IMR-90 (cell line): ENCODE results near the gene RHBDD2. TPM values are rescaled to one million over a fixed set of nuclear protein-coding genes. Genes with fewer than 3 reads are reported as not detected.

Experiments used
- ATAC-seq: fragments of 200-7000 bp; cut with Tn5 transposase; 2 replicates; pipeline ENCODE4 v1.9.1; 2020; ENCODE audit warnings: low read depth, mild to moderate bottlenecking, moderate library complexity
- BruUV-seq: library from RNA; stranded (reverse); fragments of 400-500 nt; replicated peaks from 2 replicates; lab custom pipeline; 2021; lab: Mats Ljungman, UMichigan
- CTCF ChIA-PET: fragments of 300-600 bp; formaldehyde crosslinking; extraction: SDS; loops from one replicate; lab custom pipeline; 2021; ENCODE audit warnings: antibody characterized with exemption; lab: Yijun Ruan, JAX
- POLR2A ChIA-PET: fragments of 300-600 bp; sonication (Branson Sonifier 250); formaldehyde crosslinking; loops from one replicate; lab custom pipeline; 2022; ENCODE audit warnings: antibody characterized with exemption; ENCODE audit not compliant: unreplicated experiment; lab: Charles Lee
- DNase-seq: peaks from one replicate; pipeline ENCODE4 v3.0.0; 2013
- H2AFZ ChIP-seq: replicated peaks from 2 replicates; pipeline ENCODE3; 2013; ENCODE audit warnings: low read length, mild to moderate bottlenecking; ENCODE audit not compliant: poor library complexity
- H2AK5ac ChIP-seq: 2 replicates; pipeline ENCODE4 v1.6.1; 2013; ENCODE audit warnings: low read depth, low read length, inconsistent platforms
- H2AK9ac ChIP-seq: replicated peaks from 2 replicates; pipeline ENCODE3; 2013; ENCODE audit warnings: mild to moderate bottlenecking, low read depth, low read length, moderate library complexity; ENCODE audit not compliant: poor library complexity
- H2BK120ac ChIP-seq: 2 replicates; pipeline ENCODE4 v1.6.1; 2013; ENCODE audit warnings: low read depth, low read length, inconsistent platforms
- H2BK15ac ChIP-seq: 3 replicates; pipeline ENCODE4 v1.6.1; 2013; ENCODE audit warnings: low read depth, low read length, inconsistent platforms
- H2BK20ac ChIP-seq: 2 replicates; pipeline ENCODE4 v1.6.1; 2013; ENCODE audit warnings: low read depth, mild to moderate bottlenecking, inconsistent platforms, low read length, moderate library complexity
- H2BK5ac ChIP-seq: 2 replicates; pipeline ENCODE4 v1.6.1; 2013; ENCODE audit warnings: mild to moderate bottlenecking, low read depth, low read length, inconsistent platforms; ENCODE audit not compliant: poor library complexity, severe bottlenecking
- H3K14ac ChIP-seq: replicated peaks from 2 replicates; pipeline ENCODE4 v1.6.1; 2013; ENCODE audit warnings: low read depth, low read length, inconsistent platforms
- H3K18ac ChIP-seq: 2 replicates; pipeline ENCODE4 v1.6.1; 2013; ENCODE audit warnings: low read depth, low read length, control low read depth
- H3K23ac ChIP-seq: 2 replicates; pipeline ENCODE4 v1.6.1; 2013; ENCODE audit warnings: low read depth, low read length, inconsistent platforms
- H3K27ac ChIP-seq: 2 replicates; pipeline ENCODE4 v1.5.1; 2013; ENCODE audit warnings: mild to moderate bottlenecking, control low read depth, low read length; ENCODE audit not compliant: insufficient read depth
- H3K27me3 ChIP-seq: 2 replicates; pipeline ENCODE4 v1.6.1; 2013; ENCODE audit warnings: low read length; ENCODE audit not compliant: control insufficient read depth, insufficient read depth
- H3K36me3 ChIP-seq: 2 replicates; pipeline ENCODE4 v1.6.1; 2013; ENCODE audit warnings: low read length, mixed read lengths; ENCODE audit not compliant: control insufficient read depth, insufficient read depth
- H3K4ac ChIP-seq: 2 replicates; pipeline ENCODE4 v1.6.1; 2013; ENCODE audit warnings: low read depth, low read length, inconsistent platforms
- H3K4me1 ChIP-seq: 2 replicates; pipeline ENCODE4 v1.6.1; 2013; ENCODE audit warnings: low read length, mixed read lengths; ENCODE audit not compliant: control insufficient read depth, insufficient read depth
- H3K4me2 ChIP-seq: 2 replicates; pipeline ENCODE4 v1.6.1; 2013; ENCODE audit warnings: low read depth, mild to moderate bottlenecking, control low read depth, low read length, moderate library complexity
- H3K4me3 ChIP-seq: 2 replicates; pipeline ENCODE4 v1.5.1; 2013; ENCODE audit warnings: low read depth, mild to moderate bottlenecking, control low read depth, low read length, moderate library complexity; ENCODE audit not compliant: insufficient read depth
- H3K56ac ChIP-seq: 2 replicates; pipeline ENCODE4 v1.6.1; 2013; ENCODE audit warnings: low read length, inconsistent platforms; ENCODE audit not compliant: insufficient read depth; ENCODE audit errors: extremely low read depth
- H3K79me1 ChIP-seq, 2 experiments: 2 replicates each; pipeline ENCODE4 v1.6.1; 2013; ENCODE audit warnings: low read length in 2 of 2, inconsistent platforms in 1 of 2, low read depth in 1 of 2
- H3K9ac ChIP-seq: 2 replicates; pipeline ENCODE4 v1.6.1; 2013; ENCODE audit warnings: low read depth, low read length, control low read depth
- H3K9me1 ChIP-seq: 2 replicates; pipeline ENCODE4 v1.6.1; 2013; ENCODE audit warnings: low read length, inconsistent platforms; ENCODE audit not compliant: insufficient read depth
- H3K9me3 ChIP-seq: 2 replicates; pipeline ENCODE4 v1.6.1; 2013; ENCODE audit warnings: low read length; ENCODE audit not compliant: control insufficient read depth, insufficient read depth
- H4K20me1 ChIP-seq: 2 replicates; pipeline ENCODE4 v1.6.1; 2013; ENCODE audit warnings: low read length, inconsistent platforms; ENCODE audit not compliant: insufficient read depth
- H4K5ac ChIP-seq: 2 replicates; pipeline ENCODE4 v1.6.1; 2013; ENCODE audit warnings: mild to moderate bottlenecking, low read depth, low read length, control low read depth
- H4K8ac ChIP-seq, 2 experiments: 2 replicates each; pipeline ENCODE4 v1.6.1; 2013; ENCODE audit warnings: low read depth in 2 of 2, low read length in 2 of 2, control low read depth in 1 of 2, inconsistent platforms in 1 of 2
- H4K91ac ChIP-seq: 2 replicates; pipeline ENCODE4 v1.6.1; 2013; ENCODE audit warnings: low read depth, low read length, inconsistent platforms; ENCODE audit not compliant: insufficient read depth
- FOS ChIP-seq: fragments of 150-350 bp; IDR thresholded peaks from 2 replicates; pipeline ENCODE4 v1.6.1; 2016; ENCODE audit warnings: low read depth, low read length
- MAFK ChIP-seq: IDR thresholded peaks from 2 replicates; pipeline ENCODE4 v1.6.1; 2012; ENCODE audit warnings: low read depth, low read length, improper control_type of control experiment
- MAZ ChIP-seq: IDR thresholded peaks from 2 replicates; pipeline ENCODE4 v1.6.1; 2012; ENCODE audit warnings: low read depth, mild to moderate bottlenecking, low read length, improper control_type of control experiment, moderate library complexity, borderline replicate concordance
- MXI1 ChIP-seq: IDR thresholded peaks from 2 replicates; pipeline ENCODE4 v1.6.1; 2012; ENCODE audit warnings: low read depth, mild to moderate bottlenecking, low read length, moderate library complexity, borderline replicate concordance
- NFE2L2 ChIP-seq: fragments of 150-350 bp; IDR thresholded peaks from 2 replicates; pipeline ENCODE4 v1.6.1; 2016; ENCODE audit warnings: low read depth, mild to moderate bottlenecking, low read length
- POLR2A ChIP-seq: IDR thresholded peaks from 2 replicates; pipeline ENCODE4 v1.6.1; 2012; ENCODE audit warnings: mild to moderate bottlenecking, low read depth, low read length
- WGBS, 2 experiments: methylation state at CpG; one replicate each; pipeline versions ENCODE4 v1.1.5 to v1.1.7; 2013; ENCODE audit warnings: missing lambda C conversion rate in 2 of 2; ENCODE audit not compliant: insufficient read length in 1 of 2; ENCODE audit errors: extremely low coverage in 2 of 2; 5-methylcytosine and 5-hydroxymethylcytosine counted together
- dilution Hi-C: fragments of 300-500 bp; cut with HindIII; formaldehyde crosslinking; loops from one replicate; pipeline ENCODE4 v1.14.3; 2018; ENCODE audit warnings: low sequenced_read_pairs; ENCODE audit not compliant: unreplicated experiment
- in situ Hi-C: fragments of 300-500 bp; cut with MboI; formaldehyde crosslinking; loops from 3 replicates; pipeline ENCODE4 v1.14.3; 2019; ENCODE audit warnings: low sequenced_read_pairs, inconsistent platforms, mixed read lengths
- intact Hi-C: fragments of 100-400 bp; cut with micrococcal nuclease; formaldehyde crosslinking; loops from 2 replicates; pipeline ENCODE4 v1.10.0; 2022
- polyA plus RNA-seq, 3 experiments: library from polyadenylated mRNA; depleted of rRNA; stranded (reverse); fragments of >200 nt; gene quantifications; 2 replicates each; pipeline ENCODE4 v1.2.3, GENCODE V29; 2012; ENCODE audit warnings: low replicate concordance in 1 of 3
- total RNA-seq: library from RNA; depleted of rRNA; stranded (reverse); fragments of >200 nt; gene quantifications from 2 replicates; pipeline ENCODE4 v1.2.3, GENCODE V29; 2012
- TF ChIP-seq, protein P1 (sequence below): fragments of 150-350 bp; IDR thresholded peaks from 2 replicates; pipeline ENCODE4 v1.6.1; 2016; ENCODE audit warnings: low read depth, mild to moderate bottlenecking, low read length, moderate library complexity, borderline replicate concordance
- TF ChIP-seq, protein P2 (sequence below): conservative IDR thresholded peaks from 2 replicates; pipeline ENCODE4 v1.5.1; 2012; ENCODE audit warnings: mild to moderate bottlenecking, low read depth, low read length, improper control_type of control experiment

RHBDD2 gene
- total and polyA plus RNA-seq, 2 of the 4 experiments (the other 2 are of a cell fraction), result 9.7 to 42.4 TPM

DNA sequence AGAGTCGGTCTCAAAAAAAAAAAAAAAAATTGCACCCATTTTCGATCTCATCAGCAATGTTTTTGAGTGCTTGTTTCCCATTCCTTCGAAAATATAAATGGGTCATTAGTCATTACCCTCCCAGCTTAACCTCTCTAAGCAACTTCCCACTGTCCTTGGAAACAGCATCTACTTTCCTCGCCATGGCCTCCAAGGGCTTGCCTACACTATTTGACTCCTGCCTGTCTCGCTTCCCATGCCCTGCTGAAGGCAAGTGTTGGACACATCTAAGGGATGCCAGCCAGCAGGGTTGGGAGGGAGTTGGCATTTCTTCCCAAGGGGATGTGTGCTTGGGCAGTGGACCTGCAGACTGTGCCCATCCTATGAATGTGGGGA is 12.7 kb upstream of the RHBDD2 start:
- H3K14ac ChIP-seq, result 0 out of 2 replicates have a peak overlapping the region, but pooled peaks have one; percentile 8
- H4K91ac ChIP-seq, result no peak overlapping the region
- H3K4me1 ChIP-seq, result peaks cover 14% of the 10 kb centered on the region
- no peak overlapping the region for H2BK5ac ChIP-seq
- dilution Hi-C loops (no loop called here), intact Hi-C loops (loop anchor here (1.0 to 2.0 kb wide), 2 partner anchors 49 to 154 kb away; partner anchors contain the start of gene POR), in situ Hi-C loops (loop anchor here (5.0 to 25.0 kb wide), 2 partner anchors 151 to 271 kb away; no protein-coding TSS in a partner anchor)
- H3K9ac ChIP-seq, result no peak overlapping the region
- H3K23ac ChIP-seq, result 0 out of 2 replicates have a peak overlapping the region, but pooled peaks have one; percentile 39
- H2BK120ac ChIP-seq, result no peak overlapping the region; the same call in 1 of the 2 replicates
- no peaks in the 10 kb centered on the region for H3K36me3 ChIP-seq
- no peaks in the 10 kb centered on the region for H3K9me1 ChIP-seq
- peak overlapping the region; percentile 69 for H2AK9ac ChIP-seq
- H3K4ac ChIP-seq, result peak overlapping the region; percentile 38; the same call in 1 of the 2 replicates
- DNase-seq (no peak), ATAC-seq (peak; percentile 28)
- no peak overlapping the region for H3K27ac ChIP-seq
- peak overlapping the region; percentile 66; the same call in 1 of the 3 replicates for H2BK15ac ChIP-seq
- H2AFZ ChIP-seq, result peak overlapping the region; percentile 38
- ChIA-PET POLR2A (no interaction called here), CTCF (interaction anchor here (0.6 to 1.2 kb wide), 2 partner anchors 154 to 261 kb away, joined by 5 to 13 read pairs; no protein-coding TSS in a partner anchor)
- no peak overlapping the region for H4K5ac ChIP-seq
- WGBS, 2 experiments, result 50% methylated on average over 2 of the region's 5 CpGs; no CpG with 5 or more reads in 1 of the 2 experiments
- no peak overlapping the region for H3K18ac ChIP-seq
- H2BK20ac ChIP-seq, result no peak overlapping the region
- no peak overlapping the region for H4K8ac ChIP-seq
- no peaks in the 10 kb centered on the region for H3K79me1 ChIP-seq
- no peak overlapping the region for H3K4me3 ChIP-seq
- H3K9me3 ChIP-seq, result no peaks in the 10 kb centered on the region
- no peak overlapping the region for H3K56ac ChIP-seq
- no peaks in the 10 kb centered on the region for H4K20me1 ChIP-seq
- H3K27me3 ChIP-seq, result no peaks in the 10 kb centered on the region
- no peak for TF ChIP-seq MXI1
- no peak for TF ChIP-seq FOS
- TF ChIP-seq POLR2A, result no peak
- no peak for TF ChIP-seq NFE2L2
- no peak for TF ChIP-seq MAFK
- TF ChIP-seq, protein P1, sequence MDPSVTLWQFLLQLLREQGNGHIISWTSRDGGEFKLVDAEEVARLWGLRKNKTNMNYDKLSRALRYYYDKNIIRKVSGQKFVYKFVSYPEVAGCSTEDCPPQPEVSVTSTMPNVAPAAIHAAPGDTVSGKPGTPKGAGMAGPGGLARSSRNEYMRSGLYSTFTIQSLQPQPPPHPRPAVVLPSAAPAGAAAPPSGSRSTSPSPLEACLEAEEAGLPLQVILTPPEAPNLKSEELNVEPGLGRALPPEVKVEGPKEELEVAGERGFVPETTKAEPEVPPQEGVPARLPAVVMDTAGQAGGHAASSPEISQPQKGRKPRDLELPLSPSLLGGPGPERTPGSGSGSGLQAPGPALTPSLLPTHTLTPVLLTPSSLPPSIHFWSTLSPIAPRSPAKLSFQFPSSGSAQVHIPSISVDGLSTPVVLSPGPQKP, result no peak
- TF ChIP-seq, protein P2, sequence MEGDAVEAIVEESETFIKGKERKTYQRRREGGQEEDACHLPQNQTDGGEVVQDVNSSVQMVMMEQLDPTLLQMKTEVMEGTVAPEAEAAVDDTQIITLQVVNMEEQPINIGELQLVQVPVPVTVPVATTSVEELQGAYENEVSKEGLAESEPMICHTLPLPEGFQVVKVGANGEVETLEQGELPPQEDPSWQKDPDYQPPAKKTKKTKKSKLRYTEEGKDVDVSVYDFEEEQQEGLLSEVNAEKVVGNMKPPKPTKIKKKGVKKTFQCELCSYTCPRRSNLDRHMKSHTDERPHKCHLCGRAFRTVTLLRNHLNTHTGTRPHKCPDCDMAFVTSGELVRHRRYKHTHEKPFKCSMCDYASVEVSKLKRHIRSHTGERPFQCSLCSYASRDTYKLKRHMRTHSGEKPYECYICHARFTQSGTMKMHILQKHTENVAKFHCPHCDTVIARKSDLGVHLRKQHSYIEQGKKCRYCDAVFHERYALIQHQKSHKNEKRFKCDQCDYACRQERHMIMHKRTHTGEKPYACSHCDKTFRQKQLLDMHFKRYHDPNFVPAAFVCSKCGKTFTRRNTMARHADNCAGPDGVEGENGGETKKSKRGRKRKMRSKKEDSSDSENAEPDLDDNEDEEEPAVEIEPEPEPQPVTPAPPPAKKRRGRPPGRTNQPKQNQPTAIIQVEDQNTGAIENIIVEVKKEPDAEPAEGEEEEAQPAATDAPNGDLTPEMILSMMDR, result no peak
- no peak for TF ChIP-seq MAZ
- no peak overlapping the region for H3K4me2 ChIP-seq
- H2AK5ac ChIP-seq, result peak overlapping the region; percentile 82; the same call in 1 of the 2 replicates
- no TSS peak for BruUV-seq
